HG03442 (cell line): ENCODE data around the gene KCNJ15.

Experiments
- ATAC-seq: cut with Tn5 transposase; IDR thresholded peaks from one replicate; pipeline ENCODE4 v1.9.1; 2021; ENCODE audit warnings: mild to moderate bottlenecking, moderate library complexity; ENCODE audit not compliant: unreplicated experiment

The KCNJ15 gene

GRCh38 chr21:38295997-38296764 is 39.4 kb downstream of the KCNJ15 start:
- ATAC-seq, result no peak

- ATAC-seq, result no peak
Observed at GRCh38 chr21:38297194-38297631, 40.4 kb downstream of the KCNJ15 start.

GRCh38 chr21:38297871-38298270 is 41.1 kb downstream of the KCNJ15 start:
- no peak for ATAC-seq

GRCh38 chr21:38298832-38299231 is 42.0 kb downstream of the KCNJ15 start:
- ATAC-seq, result no peak

GRCh38 chr21:38299671-38300070 is 42.9 kb downstream of the KCNJ15 start:
- ATAC-seq, result no peak

GRCh38 chr21:38300141-38300578 is 43.4 kb downstream of the KCNJ15 start:
- ATAC-seq, result no peak

GRCh38 chr21:38301321-38302214 is 44.8 kb downstream of the KCNJ15 start:
- no peak for ATAC-seq

GRCh38 chr21:38303300-38303699 is 46.5 kb downstream of the KCNJ15 start:
- no peak for ATAC-seq

- no peak for ATAC-seq
Observed at GRCh38 chr21:38306433-38307141, 49.8 kb downstream of the KCNJ15 start.

- ATAC-seq, result no peak
Observed at GRCh38 chr21:38307771-38308531, 51.2 kb downstream of the KCNJ15 start.

GRCh38 chr21:38308532-38309119 is 51.8 kb downstream of the KCNJ15 start:
- ATAC-seq, result no peak

GRCh38 chr21:38310646-38311485 is 54.1 kb downstream of the KCNJ15 start:
- ATAC-seq, result no peak

- no peak for ATAC-seq
Observed at GRCh38 chr21:38311765-38312164, 55.0 kb downstream of the KCNJ15 start.

GRCh38 chr21:38312822-38313221 is 56.0 kb downstream of the KCNJ15 start:
- no peak for ATAC-seq

GRCh38 chr21:38314558-38314957 is 57.8 kb downstream of the KCNJ15 start:
- ATAC-seq, result no peak

- ATAC-seq, result no peak
Observed at GRCh38 chr21:38315122-38315521, 58.3 kb downstream of the KCNJ15 start.

GRCh38 chr21:38319781-38320180 is 63.0 kb downstream of the KCNJ15 start:
- no peak for ATAC-seq

GRCh38 chr21:38321568-38321967 is 64.8 kb downstream of the KCNJ15 start:
- ATAC-seq, result no peak

- ATAC-seq, result no peak
Observed at GRCh38 chr21:38322311-38322950, 65.6 kb downstream of the KCNJ15 start.
